GM23338 (cell line): Measurements from ENCODE around the gene UNKL.

Source experiments
- CREB1 ChIP-seq: fragments of 250-450 bp; sonication (Bioruptor Pico); IDR thresholded peaks from 2 replicates; pipeline ENCODE4 v1.5.0; 2020; ENCODE audit warnings: low read depth, mild to moderate bottlenecking, moderate library complexity
- EZH2 ChIP-seq: fragments of 200-600 bp; sonication (generic); IDR thresholded peaks from one replicate; pipeline ENCODE4 v1.8.0; 2017; ENCODE audit warnings: antibody characterized with exemption, mild to moderate bottlenecking, low read depth; ENCODE audit not compliant: unreplicated experiment
- EZH2phosphoT487 ChIP-seq: fragments of 200-600 bp; sonication (generic); IDR thresholded peaks from one replicate; pipeline ENCODE4 v1.8.1; 2018; ENCODE audit warnings: antibody characterized with exemption; ENCODE audit not compliant: unreplicated experiment
- POLR2AphosphoS5 ChIP-seq: IDR thresholded peaks from 2 replicates; pipeline ENCODE4 v1.6.1; 2016; ENCODE audit warnings: antibody characterized with exemption, low read depth
- TF ChIP-seq, protein P1 (sequence below): IDR thresholded peaks from one replicate; pipeline ENCODE4 v1.6.1; 2018; ENCODE audit warnings: antibody characterized with exemption; ENCODE audit not compliant: unreplicated experiment
- TF ChIP-seq, protein P2 (sequence below), 2 experiments: fragments of 200-600 bp in 1 of 2; sonication (generic) in 1 of 2; conservative IDR thresholded peaks; 2 replicates each; pipeline versions ENCODE4 v1.5.1 to v1.6.1; 2016 to 2017; ENCODE audit warnings: antibody characterized with exemption in 2 of 2, low read depth in 2 of 2, mild to moderate bottlenecking in 2 of 2, moderate library complexity in 1 of 2

DNA sequence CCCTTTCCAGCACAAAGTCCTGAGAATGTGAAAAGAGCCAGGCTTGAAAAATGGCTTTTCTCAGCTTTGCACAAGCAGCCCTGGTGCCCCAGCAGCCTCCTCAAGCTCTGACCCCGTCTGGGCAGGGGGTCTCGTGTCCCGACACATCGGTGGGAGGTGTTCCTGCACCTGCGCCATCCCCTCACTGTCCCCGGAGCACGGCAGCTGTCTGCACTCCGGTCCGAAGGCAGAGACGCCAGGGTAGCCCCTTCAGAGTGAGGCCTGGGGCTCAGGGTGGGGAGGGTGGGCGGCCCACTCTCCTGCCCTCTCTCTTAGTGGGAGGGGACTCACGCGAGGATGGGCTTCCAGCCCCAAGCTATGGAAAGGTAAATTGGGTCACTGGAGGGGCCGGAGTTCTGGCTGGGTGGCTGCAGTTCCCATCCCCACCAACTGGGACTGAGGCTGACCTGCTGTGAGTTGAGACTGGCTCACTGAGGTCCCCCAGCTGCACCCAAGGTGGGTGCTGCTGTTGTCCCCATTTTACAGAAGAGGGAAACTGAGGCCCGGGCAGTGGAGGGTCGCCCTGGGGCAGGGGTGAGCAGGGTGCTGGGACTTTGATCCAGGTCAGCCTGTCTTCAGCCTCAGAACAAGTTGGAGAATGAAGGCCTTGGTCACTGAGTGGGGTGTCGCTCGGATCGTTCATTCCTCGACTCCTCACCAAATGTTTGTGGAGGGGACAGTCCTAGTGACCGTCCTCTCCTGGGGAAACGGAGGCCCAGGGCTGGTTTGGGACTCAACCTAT, 83.4 kb downstream of the UNKL start:
- TF ChIP-seq, protein P1, sequence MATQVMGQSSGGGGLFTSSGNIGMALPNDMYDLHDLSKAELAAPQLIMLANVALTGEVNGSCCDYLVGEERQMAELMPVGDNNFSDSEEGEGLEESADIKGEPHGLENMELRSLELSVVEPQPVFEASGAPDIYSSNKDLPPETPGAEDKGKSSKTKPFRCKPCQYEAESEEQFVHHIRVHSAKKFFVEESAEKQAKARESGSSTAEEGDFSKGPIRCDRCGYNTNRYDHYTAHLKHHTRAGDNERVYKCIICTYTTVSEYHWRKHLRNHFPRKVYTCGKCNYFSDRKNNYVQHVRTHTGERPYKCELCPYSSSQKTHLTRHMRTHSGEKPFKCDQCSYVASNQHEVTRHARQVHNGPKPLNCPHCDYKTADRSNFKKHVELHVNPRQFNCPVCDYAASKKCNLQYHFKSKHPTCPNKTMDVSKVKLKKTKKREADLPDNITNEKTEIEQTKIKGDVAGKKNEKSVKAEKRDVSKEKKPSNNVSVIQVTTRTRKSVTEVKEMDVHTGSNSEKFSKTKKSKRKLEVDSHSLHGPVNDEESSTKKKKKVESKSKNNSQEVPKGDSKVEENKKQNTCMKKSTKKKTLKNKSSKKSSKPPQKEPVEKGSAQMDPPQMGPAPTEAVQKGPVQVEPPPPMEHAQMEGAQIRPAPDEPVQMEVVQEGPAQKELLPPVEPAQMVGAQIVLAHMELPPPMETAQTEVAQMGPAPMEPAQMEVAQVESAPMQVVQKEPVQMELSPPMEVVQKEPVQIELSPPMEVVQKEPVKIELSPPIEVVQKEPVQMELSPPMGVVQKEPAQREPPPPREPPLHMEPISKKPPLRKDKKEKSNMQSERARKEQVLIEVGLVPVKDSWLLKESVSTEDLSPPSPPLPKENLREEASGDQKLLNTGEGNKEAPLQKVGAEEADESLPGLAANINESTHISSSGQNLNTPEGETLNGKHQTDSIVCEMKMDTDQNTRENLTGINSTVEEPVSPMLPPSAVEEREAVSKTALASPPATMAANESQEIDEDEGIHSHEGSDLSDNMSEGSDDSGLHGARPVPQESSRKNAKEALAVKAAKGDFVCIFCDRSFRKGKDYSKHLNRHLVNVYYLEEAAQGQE, result no peak
- TF ChIP-seq POLR2AphosphoS5, result no peak
- TF ChIP-seq, protein P2, sequence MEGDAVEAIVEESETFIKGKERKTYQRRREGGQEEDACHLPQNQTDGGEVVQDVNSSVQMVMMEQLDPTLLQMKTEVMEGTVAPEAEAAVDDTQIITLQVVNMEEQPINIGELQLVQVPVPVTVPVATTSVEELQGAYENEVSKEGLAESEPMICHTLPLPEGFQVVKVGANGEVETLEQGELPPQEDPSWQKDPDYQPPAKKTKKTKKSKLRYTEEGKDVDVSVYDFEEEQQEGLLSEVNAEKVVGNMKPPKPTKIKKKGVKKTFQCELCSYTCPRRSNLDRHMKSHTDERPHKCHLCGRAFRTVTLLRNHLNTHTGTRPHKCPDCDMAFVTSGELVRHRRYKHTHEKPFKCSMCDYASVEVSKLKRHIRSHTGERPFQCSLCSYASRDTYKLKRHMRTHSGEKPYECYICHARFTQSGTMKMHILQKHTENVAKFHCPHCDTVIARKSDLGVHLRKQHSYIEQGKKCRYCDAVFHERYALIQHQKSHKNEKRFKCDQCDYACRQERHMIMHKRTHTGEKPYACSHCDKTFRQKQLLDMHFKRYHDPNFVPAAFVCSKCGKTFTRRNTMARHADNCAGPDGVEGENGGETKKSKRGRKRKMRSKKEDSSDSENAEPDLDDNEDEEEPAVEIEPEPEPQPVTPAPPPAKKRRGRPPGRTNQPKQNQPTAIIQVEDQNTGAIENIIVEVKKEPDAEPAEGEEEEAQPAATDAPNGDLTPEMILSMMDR (conservative IDR thresholded peaks at IDR 0.05; ENCODE audit: low read depth in 2 of 2), result no peak
- no peak for TF ChIP-seq EZH2phosphoT487
- TF ChIP-seq CREB1 (CRISPR knock-in tag), result no peak
- TF ChIP-seq EZH2, result no peak
